GM10266 (cell line): ENCODE measurements around the gene RAB28.

ENCODE experiments used
- DNase-seq: peaks from one replicate; pipeline ENCODE4 v3.0.0; 2012; ENCODE audit errors: extremely low spot score
- TF ChIP-seq, protein P1 (sequence below): IDR thresholded peaks from 2 replicates; pipeline ENCODE4 v1.5.1; 2012; ENCODE audit warnings: mild to moderate bottlenecking, low read depth; ENCODE audit not compliant: control insufficient read depth, insufficient read depth; ENCODE audit errors: missing control alignments

The RAB28 gene

DNA sequence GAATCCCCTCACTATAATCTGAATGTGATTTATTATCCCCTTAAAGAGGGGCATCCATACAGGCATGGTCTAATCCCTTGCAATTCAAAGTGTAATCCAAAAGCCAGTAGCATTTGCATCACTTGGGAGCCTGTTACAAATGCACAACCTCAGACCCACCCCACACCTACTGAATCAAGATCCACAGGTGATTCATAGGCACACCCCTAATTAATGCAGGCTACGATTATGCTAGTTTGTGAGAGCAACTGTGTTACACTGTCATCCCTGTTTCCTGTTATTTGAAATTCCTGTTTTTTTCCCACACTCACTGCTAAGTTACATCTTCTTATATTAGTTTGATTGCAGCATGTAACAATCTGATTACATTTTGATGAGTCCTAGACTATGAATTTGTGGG, 120.0 kb downstream of the RAB28 start:
- no peak for DNase-seq
- TF ChIP-seq, protein P1, sequence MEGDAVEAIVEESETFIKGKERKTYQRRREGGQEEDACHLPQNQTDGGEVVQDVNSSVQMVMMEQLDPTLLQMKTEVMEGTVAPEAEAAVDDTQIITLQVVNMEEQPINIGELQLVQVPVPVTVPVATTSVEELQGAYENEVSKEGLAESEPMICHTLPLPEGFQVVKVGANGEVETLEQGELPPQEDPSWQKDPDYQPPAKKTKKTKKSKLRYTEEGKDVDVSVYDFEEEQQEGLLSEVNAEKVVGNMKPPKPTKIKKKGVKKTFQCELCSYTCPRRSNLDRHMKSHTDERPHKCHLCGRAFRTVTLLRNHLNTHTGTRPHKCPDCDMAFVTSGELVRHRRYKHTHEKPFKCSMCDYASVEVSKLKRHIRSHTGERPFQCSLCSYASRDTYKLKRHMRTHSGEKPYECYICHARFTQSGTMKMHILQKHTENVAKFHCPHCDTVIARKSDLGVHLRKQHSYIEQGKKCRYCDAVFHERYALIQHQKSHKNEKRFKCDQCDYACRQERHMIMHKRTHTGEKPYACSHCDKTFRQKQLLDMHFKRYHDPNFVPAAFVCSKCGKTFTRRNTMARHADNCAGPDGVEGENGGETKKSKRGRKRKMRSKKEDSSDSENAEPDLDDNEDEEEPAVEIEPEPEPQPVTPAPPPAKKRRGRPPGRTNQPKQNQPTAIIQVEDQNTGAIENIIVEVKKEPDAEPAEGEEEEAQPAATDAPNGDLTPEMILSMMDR: no peak

DNA sequence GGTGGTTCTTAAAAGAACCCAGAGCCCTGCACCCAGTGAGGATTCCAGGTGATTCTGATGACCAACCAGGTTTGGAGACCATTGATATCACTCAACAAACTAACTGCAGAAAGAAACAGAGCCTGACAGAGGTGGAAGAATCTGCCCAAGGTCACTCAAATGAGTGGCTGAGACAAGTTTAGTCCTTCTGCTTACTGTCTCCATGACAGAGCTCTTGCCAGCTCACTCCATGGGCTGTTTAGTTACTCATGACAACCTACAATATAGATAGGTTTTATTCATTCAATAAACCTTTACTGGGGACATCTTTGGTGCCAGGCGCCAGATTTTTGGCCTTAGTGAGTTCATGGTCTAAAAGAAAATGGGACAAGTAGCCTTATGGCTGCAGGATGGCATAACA, 124.3 kb downstream of the RAB28 start:
- TF ChIP-seq, protein P1: no peak

DNA sequence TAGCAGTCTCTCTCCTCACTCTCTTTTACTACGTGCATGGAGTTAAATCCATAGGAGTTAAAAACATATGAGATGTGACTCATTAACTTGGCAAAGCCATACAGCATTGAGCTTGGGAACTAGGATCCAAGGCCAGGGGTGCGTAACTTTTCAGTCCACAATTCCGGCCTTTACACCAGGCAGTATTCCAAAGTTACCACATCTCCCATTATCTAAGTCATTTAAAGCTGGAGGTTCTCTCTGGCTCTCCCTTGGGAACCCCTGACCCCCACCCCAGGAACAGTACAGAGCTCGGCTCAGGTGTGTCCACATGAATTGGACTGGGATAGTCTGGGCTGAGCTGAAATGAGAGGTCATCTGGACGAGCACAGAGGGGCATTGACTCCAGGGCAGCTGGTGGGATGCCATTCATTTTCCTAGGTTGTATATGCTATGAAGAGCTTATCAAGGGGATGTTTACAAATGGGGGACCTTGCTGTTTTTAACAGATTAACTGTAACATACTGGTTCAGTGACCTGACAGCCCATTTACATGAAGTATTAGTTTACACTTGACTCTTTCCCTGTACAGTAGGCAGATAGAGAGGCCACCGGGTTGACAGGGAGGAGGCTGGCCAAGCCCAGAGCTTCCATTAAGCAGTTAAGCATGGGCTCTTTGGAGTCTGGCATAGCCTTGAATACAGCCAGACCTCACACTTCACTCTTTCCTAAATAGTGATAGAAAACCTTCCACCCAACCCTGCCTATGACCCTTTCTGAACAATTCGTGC, 128.8 kb downstream of the RAB28 start:
- no peak for DNase-seq
- TF ChIP-seq, protein P1: no peak

More for the DNA sequence above, 124.3 kb downstream of the RAB28 start:
- no peak for DNase-seq

DNA sequence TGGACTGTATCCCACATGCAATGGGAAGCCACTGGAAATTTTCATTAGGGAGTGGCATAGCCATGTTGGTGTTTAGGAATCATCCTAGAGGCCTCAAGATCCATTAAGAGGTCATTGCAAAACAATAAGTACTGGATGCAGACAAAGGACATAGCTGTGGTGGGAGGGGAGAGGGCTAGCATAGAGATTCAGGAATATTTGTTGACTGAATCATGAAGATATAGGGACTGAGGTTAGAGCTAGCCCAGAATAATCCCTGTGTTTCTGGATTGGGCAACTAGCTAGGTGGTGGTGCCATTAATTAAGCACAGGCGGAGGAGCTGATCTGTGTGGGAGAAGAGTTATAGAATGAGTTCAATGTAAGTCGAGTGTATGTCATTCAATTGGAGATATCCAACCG, 135.0 kb downstream of the RAB28 start:
- TF ChIP-seq, protein P1: no peak
- DNase-seq: no peak

DNA sequence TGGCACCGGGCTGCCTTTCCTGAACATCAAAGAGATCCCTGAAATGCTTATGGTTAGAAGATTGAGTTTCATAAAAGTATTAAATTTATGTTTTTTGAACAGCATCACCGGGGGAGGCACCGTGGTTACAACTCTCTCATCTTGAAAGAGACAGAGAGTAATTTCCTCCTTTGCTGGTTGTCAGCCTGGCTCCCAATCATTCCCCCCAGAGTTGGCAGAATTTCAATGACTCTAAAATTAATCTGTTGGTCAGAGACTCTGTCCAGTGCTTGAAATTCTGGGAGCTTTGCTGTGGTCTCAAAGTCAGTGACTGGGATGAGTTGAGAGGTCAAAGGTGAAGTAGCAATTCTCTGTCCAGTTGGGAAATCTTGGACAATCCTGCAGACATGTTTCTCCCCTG, 135.9 kb downstream of the RAB28 start:
- TF ChIP-seq, protein P1: no peak

DNA sequence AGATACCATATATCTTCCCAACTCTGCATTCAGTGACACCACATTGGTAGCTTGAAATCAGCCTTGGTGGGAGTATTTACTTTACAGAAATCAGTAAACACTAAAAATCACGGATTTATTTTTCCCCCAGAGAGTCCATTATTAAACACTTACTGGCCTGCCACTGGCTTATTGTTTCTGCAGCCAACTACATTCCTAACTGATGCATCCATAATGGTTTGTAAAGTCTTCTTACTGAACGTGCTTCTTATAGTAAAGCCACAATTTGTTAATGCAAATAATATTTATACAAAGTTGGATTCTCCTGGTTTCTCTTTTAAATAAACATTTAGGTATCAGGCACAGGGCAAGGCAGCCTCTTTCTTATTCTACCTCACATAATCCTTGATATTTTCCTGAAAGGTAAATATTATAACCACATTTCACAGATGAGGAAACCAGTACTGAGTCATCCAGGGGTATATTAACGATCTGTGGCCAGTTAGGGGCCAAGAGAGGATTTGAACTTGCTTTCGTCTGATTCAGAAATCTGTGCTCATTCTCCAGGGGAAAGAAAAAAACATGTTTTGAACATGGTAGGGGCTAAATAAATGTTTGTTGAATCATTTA, 136.5 kb downstream of the RAB28 start:
- TF ChIP-seq, protein P1: no peak
- no peak for DNase-seq

More for the DNA sequence above, 135.9 kb downstream of the RAB28 start:
- DNase-seq: no peak

DNA sequence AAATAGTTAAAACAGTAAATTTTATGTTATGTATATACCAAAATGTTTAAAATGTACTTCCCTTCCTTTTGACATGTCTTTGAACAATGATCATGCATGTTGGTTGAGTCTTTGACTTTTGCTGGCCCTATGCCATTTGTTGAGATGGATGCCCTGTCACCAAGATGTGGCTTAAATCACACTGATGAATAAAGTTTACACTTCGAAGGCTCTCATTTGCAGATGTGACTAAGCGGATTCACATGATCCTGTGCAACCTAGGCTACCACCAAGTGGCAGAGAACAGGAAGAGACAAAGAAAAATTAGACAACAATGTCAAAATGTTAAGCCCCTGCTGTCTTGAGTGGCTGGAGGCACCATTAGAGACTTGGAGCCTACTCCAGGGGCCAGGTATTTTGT, 139.9 kb downstream of the RAB28 start:
- no peak for DNase-seq
- TF ChIP-seq, protein P1: no peak
